CD4-positive, alpha-beta T cell treated with Interleukin-4 for 4 hours (primary cell): ENCODE measurements around the gene MEIS3.
"Not testable (repeated sequence)": the region's sequence is repeated elsewhere in the genome, so short reads cannot be mapped to it uniquely, and the experiment has no call there.

Source experiments
- DNase-seq: peaks from one replicate; pipeline ENCODE4 v3.0.0-alpha.2; 2020

The MEIS3 gene

DNA sequence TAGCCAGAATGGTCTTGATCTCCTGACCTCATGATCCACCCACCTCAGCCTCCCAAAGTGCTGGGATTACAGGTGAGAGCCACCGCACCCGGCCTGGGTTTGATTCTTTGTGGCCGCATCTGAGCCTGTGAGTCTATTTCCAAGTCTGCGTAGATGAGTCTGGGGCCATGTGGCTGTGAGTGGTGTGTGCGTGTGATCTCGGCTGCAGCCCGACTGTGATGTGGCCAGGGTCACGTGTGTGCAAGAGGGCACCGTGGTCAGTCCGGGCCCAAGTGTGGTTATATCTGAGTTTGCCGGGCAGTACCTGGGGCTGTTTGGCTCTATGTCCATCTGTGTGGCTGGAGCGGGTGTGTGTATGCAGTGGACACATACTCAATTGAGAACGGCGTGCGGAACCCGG, 5.4 kb downstream of the MEIS3 start:
- DNase-seq, result no peak

DNA sequence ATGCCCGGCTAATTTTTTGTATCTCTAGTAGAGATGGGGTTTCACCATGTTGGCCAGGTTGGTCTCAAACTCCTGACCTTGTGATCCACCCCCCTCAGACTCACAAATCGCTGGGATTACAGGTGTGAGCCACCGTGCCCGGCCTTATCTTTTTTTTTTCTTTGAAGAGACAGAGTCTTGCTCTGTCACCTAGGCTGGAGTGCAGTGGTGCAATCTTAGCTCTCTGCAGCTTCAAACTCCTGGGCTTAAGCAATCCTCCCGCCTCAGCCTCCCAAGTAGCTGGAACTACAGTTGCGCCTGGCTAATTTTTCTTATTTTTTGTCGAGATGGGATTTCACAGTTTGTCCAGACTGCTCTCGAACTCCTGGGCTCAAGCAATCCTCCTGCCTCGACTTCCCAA, 7.6 kb downstream of the MEIS3 start:
- not testable (repeated sequence) for DNase-seq

DNA sequence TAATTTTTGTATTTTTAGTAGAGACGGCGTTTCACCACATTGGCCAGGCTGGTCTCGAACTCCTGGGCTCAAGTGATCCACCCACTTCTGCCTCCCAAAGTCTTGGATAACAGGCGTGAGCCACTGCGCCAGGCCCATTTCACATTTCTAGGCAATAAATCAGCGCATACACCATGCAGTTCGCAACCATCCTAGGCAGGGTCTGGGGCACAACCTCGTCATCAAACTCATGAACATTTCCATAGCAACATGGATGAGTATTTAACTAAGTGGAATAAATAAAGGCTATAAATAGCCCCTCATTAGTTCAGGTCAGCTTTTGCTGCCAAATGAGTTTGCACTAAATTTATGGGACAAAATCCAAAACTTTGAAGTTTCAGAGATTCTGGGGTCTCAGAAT, 8.2 kb downstream of the MEIS3 start:
- no peak for DNase-seq

DNA sequence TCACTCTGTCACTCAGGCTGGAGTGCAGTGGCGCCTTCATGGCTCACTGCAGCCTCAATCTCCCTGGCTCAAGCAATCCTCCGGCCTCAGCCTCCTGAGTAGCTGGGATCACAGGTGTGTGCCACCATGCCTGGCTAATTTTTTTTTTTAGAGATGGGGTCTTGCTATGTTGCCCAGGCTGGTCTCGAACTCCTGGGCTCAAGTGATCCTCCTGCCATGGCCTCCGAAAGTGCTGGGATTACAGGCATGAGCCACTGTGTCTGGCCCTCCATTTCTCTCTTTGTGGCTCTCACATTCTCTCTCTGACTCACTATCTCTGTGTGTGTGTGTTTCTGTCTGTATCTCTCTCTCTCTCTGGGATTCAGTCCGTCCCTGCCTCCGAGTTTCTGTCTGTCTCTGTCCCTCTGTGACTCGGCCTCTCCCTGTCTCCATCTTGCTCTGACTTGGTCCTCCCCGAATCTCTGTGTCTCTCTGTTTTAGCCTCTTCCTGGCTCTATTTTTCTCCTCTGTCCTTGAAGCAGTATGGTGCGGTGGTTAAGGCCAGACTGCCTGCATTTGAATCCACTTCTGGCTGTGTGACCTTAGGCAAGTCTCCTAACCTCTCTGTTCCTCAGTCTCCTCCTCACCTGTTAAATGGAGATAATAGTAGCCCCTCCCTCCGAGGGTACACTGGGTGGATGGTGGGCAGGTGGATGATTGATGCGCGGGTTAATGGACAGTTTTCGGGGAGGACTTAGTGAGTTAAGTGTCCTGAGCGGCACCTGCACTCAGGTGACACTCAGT, 11.0 kb downstream of the MEIS3 start:
- DNase-seq, result no peak

DNA sequence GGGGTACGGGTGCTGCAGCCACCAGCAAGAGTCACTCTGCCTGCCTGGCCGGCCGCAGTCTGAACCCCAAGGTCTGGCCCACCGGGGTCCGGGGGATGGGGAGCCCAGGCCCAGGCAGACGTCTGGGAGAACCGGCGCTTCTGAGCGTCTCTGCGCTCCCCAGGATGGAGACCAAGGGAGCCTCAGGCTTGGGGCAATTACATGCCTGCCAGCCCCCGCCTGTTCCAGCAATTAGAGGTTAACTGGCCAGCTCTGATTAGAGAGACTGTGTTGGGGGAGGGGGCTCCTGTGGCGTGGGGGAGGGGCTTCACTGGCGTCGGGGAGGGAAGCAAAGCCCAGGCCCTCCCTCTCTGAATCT, 11.9 kb downstream of the MEIS3 start:
- DNase-seq, result no peak

DNA sequence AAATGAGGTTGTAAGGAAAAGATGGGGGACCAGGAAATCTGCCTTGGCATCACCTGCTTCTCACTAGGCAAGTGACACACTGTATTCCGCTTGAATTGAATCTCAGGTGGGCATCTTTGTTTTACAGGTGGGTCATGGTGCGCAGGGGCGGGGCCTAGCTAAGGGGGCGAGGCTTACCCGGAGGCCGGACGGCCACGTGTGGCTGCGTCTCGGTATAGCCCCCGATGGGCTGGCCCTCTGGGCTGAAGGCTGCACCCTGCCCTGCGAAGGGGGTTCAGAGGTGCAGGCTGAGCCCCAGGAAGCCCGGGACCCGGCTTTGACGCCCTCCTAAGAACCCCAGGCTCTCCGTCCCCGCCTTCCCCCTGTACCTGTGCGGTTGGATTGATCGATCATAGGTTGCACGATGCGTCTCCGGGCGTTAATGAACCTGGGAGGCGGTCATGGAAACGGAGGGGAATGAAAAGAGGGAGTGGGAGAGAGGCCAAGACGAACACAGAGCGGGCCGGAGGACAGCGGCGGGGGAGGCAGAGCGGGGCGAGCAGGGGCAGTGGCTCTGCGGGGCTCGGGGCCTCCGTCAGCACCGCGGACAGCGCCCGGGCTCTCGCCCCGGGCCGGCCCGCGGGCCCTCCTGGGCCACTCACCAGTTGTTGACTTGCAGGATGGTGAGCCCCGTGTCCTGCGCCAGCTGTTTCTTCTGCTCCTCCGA, 12.5 kb downstream of the MEIS3 start:
- no peak for DNase-seq

DNA sequence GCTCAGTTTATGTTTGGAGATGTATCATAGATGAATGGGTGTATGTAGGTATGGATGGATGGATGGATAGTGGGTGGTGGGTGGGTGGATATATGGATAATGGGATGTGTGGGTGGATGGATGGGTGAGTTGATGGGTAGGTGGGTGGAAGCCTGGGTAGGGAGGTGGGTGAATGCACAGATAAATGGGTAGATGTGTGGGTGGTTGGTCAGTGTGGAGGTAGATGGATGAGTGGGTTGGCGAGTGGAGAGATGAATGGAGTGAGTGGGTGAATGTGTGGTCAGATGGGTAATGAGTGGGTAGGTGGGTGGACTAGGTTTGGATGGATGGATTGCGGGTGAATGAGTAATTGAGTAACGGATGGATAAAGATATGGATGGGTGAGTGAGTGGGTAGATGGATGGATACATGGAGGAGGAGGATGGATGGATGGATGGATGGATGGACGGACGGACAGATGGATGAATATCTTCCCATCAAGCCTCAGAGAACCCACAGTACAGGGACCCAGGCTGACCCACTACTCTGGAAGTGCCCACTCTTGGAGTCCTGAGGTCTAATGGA, 13.4 kb downstream of the MEIS3 start:
- no peak for DNase-seq

DNA sequence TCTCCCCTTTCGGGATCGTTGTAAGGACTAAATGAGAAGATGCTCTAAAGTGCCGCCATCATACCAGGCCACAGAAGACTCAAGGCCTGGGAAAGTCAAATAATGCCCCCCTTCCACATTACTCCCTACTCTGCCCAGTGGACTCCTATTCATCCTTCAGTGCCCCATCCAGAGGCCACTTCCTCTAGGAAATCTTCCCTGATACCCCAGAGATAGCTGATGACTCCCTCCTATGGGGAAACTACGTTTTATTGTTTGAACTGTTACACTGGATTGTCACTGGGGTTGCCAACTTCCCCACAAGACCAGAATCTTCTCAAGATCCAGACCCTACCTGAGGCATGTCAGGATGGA, 14.2 kb downstream of the MEIS3 start:
- DNase-seq, result no peak

DNA sequence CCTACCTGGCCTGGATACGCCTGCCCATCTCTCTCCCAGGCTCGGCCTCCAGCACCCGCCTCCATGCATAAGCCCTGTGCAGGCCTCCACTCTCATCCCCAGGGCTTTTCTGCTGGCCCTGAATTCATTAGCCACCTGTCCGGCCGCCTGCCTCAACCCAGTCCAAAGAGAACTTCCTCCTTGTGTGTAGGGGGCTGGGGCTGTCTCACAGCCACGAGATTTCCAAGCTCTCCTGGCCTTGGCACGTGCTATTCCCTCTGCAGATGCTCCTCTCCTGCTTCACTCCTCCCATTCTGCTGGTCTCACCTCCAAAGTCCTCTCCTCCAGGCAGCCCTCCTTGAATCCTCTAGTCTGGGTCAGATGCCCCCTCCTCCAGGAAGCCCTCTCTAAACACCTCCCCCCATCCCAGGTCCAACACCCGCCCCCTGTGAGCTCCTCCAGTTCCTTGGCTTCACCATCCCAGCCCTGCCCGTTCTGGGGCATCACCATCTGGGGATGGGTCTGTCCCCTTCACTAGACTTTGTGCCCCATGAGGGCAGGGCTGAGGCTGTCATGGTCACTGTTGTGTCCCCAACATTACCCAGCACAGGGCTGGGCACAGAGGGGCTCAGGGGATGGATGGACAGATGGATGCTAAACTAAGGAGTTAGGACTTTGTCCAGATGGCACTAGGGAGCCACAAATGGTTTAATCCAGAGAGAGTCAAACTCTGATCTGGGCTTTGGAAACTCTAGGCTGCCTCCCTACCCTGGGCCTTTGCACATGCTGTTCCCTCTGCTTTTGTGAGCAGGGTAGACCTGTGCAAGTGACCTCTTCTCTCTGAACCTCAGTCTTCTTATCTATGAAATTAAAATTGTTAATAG, 14.8 kb downstream of the MEIS3 start:
- no peak for DNase-seq

DNA sequence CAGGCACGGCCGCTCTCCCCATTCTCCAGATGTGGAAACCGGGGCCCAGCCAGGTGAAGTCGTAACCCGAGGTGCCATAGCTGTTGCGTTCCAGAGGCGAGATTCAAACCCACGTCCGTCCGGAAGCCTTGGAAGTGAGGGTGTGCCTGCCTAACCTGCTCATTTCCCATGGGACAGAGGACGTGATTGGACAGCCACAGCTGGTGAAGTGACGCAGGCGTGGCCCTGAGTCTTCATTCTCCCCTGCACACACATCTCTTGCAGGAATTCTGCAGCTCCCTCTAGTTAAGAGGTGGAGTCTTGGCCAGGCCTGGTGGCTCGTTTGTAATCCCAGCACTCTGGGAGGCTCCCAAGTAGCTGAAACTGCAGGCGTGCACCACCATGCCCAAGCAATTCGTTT, 16.8 kb downstream of the MEIS3 start:
- DNase-seq, result no peak

DNA sequence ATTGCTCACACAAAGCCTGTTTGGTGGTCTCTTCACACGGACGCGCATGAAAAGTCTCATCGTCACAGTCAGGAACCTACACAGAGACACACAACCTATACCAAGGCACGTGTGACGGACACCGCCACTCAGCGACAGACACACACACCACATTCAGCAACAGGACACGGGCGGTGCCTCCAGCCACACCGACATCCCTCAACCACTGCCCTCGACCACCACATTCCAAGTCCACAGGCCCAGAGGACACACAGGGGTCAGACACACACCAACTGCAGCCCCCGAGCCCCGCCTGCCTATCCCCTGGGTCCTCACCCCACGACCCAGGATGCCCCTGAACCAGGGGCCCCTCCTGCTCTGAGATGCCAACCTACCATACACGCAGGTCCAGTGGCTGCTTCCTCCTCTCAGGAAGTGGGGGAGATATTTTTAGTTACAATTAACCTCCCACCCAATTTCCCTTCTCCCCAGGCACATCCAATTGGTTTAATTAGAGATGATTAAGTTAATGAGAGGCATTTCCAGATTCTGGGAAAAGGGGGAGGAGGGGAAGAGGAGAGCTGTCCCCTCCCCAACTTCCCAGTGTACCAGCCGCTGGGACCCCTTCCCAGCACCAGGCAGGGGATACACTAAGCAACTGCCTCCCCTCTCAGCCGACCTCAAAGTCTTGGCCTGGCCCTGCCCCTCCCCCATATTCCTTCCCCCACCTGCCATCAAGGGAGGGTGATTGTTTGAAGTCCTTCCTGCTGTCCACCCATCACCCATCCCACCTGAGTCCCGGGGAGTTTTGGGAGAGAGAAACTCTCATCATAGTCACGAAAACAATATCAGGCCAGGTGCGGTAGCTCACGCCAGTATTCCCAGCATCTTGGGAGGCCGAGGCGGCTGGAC, 20.4 kb downstream of the MEIS3 start:
- DNase-seq, result no peak

DNA sequence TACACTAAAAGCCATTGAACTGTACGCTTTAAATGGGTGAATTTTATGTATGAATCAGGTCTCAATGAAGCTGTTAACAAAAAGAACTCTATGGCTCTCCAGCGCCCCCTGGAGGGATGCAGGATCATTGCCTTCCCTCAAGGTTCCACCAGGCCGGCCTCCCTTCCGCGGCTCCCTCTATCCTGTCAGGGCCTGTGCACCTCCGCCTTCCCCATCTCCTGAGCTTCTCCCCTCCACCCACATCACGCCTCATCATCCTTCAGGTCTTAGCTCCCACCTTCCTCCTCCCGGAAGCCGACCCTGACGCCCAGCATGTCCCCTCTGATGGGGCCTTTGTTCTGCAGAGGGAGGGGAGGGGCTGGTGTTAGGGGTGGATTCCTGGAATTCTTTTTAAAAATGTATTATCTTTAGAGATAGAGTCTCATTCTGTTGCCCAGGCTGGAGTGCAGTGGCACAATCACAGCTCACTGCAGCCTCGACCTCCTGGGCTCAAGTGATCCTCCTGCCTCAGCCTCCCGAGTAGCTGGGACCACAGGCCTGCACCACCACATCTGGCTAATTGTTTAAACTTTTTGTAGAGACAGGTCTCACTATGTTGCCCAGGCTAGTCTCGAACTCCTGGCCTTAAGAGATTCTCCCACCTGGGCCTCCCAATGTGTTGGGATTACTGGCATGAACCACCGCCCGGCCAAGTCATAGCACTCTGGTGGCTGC, 27.7 kb downstream of the MEIS3 start:
- DNase-seq, result peak; percentile 75

DNA sequence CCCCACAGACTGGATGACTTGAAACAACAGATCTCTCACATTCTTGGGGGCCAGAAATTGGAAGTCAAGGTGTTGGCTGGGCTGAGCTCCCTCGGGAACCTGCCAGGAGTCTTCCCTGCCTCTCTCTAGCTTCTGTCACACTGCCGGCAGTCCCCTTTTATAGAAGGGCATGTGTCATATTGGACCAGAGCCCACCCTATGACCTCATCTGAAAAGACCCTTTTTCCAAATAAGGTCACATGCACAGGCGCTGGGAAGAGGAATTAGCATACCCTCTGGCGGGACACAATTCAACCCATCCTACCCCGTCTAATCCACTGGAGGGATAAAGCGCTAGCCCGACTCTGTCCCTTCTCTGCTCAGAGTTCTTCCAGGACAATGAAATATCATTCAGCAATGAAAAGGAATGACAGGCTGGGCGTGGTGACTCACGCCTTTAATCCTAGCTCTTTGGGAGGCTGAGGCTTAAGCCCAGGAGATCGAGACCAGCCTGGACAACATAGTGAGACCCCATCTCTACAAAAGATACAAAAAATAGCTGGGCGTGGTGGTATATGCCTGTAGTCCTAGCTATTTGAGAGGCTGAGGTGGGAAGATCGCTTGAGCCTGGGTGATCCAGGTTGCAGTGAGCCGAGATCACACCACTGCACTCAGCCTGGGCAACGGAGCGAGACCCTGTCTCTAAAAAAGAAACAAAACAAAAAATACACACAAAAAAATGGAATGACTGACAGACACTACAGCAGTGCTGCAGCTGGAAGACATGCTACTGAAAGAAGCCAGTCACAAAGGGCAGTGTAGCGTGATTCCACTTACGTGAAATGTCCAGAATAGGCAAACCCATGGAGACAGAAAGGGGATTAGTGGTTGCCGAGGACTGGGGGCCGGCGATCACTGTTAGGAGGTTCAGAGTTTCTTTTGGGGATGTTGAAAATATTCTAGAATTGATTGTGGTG, 28.5 kb downstream of the MEIS3 start:
- DNase-seq, result no peak

DNA sequence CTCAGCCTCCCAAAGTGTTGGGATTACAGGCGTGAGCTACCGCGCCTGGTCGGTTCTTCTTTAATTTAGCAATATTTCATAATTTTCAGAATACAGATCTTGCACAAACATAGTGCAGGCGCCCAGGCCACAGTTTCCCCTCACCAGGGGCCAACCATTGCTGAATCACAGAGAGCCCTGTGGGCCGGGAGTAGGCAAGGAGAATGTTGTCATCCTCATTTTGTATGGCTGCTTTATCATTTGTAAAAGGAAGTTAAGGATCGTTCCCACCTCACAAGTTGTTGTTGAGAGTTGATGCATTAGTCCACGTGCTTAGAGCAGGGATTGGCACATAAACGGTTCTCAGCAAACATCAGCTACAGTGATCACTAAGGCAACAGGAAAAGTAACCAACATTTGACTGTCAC, 30.2 kb downstream of the MEIS3 start:
- DNase-seq, result peak; percentile 16

DNA sequence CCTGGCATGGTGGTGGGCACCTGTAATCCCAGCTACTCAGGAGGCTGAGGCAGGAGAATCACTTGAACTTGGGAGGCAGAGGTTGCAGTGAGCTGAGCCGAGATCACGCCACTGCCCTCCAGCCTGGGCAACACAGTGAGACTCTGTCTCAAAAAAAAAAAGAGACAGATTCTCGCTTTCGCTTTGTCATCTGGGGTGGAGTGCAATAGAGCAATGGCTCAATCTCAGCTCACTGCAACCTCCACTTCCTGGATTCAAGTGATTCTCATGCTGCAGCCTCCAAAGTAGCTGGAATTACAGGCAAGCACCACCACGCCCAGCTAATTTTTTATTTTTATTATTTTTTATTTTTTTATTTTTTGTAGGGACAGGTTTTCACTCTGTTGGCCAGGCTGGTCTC, 30.6 kb downstream of the MEIS3 start:
- not testable (repeated sequence) for DNase-seq

DNA sequence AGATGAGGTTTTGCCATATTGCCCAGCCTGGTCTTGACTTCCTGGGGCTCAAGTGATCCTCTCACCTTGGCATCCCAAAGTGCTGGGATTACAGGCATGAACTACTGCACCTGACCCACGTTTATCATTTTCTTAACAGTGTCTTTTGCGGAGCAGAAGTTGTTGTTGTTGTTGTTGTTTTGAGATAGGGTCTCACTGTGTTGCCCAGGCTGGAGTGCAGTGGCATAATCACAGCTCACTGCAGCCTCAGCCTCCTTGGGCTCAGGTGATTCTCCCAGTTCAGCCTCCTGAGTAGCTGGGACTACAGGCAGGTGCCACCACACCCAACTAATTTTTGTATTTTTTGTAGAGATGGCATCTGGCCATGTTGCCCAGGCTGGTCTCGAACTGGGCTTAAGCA, 31.7 kb downstream of the MEIS3 start:
- not testable (repeated sequence) for DNase-seq

DNA sequence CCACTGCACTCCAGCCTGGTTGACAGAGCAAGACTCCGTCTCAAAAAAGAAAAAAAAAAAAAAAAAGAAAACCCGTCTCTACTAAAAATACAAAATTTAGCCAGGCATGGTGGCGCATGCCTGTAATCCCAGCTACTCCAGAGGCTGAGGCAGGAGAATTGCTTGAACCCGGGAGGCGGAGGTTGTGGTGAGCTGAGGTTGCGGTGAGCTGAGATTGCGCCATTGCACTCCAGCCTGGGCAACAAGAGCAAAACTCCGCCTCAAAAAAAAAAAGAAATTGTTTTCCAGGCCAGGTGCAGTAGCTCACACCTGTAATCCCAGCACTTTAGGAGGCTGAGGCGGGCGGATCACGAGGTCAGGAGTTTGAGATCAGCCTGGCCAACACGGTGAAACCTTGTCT, 32.7 kb downstream of the MEIS3 start:
- not testable (repeated sequence) for DNase-seq

DNA sequence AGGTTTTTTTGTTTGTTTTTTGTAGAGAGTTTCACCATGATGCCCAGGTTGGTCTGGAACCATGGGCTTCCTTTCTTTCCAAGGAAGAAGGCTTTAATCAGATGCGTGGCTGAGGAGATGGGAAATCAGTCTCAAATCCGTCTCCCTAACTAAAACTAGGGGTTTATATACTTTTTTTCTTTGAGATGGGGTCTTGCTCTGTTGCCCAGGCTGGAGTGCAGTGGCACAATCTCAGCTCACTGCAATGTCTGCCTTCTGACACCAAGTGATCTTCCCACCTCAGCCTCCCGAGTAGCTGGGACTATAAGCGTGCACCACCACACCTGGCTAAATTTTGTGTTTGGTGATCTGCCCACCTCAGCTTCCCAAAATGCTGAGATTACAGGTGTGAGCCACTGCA, 34.8 kb downstream of the MEIS3 start:
- DNase-seq, result not testable (repeated sequence)

DNA sequence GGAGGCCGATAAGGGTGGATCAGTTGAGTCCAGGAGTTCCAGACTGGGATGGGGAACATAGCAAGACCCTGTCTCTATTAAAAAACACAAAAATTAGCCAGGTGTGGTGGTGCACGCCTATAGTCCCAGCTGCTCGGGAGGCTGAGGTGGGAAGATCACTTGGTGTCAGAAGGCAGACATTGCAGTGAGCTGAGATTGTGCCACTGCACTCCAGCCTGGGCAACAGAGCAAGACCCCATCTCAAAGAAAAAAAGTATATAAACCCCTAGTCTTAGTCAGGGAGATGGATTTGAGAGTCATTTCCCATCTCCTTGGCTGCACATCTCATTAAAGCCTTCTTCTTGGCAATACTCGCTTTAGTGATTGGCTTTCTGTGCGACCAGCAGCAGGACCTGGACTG, 35.4 kb downstream of the MEIS3 start:
- DNase-seq, result not testable (repeated sequence)

DNA sequence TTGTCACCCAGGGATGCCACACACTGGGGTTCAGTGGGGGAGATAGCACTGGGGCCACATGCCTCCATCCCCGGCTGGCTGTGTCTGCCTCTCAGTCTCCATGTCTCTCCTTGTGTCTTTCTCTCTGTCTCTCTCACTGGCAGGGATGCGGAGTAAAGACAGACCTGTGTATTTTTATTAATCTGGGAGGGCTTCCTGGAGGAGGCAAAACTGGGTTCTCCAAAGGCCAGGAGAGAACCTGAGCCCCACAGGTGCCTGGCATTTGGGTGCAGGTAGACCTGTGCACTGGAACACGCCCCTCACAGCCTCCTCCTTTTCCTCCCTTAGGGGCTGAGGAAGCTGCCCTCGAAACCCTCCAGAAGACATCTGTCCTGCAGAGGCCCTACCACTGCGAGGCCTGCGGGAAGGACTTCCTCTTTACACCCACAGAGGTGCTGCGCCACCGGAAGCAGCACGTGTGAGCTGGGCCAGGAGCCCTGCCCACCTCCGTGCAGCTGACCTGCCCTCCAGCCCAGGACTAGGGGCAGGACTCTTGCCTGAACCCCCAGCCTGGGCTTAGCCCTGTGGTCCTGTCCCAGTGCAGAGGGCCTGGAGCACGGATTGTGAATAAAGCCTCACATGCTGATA, 37.6 kb downstream of the MEIS3 start:
- DNase-seq, result peak; percentile 29
